Neuronal stem cell (in vitro differentiated cells): ENCODE results near the gene ALB.

Experiments
- DNase-seq: peaks from one replicate; pipeline ENCODE4 v3.0.0-alpha.2; 2013; ENCODE audit warnings: low spot score
- H2AFZ ChIP-seq: one replicate; pipeline ENCODE4 v1.6.1; 2013; ENCODE audit warnings: mild to moderate bottlenecking, low read length, inconsistent platforms
- H2AK5ac ChIP-seq: 2 replicates; pipeline ENCODE4 v1.6.1; 2013; ENCODE audit warnings: low read depth, mild to moderate bottlenecking, inconsistent platforms, low read length, moderate library complexity, mixed read lengths
- H2BK120ac ChIP-seq: 2 replicates; pipeline ENCODE4 v1.6.1; 2013; ENCODE audit warnings: low read depth, mild to moderate bottlenecking, inconsistent platforms, low read length, moderate library complexity, mixed read lengths
- H2BK12ac ChIP-seq: one replicate; pipeline ENCODE4 v1.6.1; 2013; ENCODE audit warnings: low read length, inconsistent platforms
- H2BK15ac ChIP-seq: 2 replicates; pipeline ENCODE4 v1.6.1; 2013; ENCODE audit warnings: mild to moderate bottlenecking, low read length, inconsistent platforms, mixed read lengths
- H2BK5ac ChIP-seq: one replicate; pipeline ENCODE4 v1.6.1; 2013; ENCODE audit warnings: inconsistent platforms, mild to moderate bottlenecking, low read length, moderate library complexity
- H3K14ac ChIP-seq: one replicate; pipeline ENCODE4 v1.6.1; 2013; ENCODE audit warnings: low read length, inconsistent platforms
- H3K18ac ChIP-seq: 2 replicates; pipeline ENCODE4 v1.6.1; 2013; ENCODE audit warnings: low read length, inconsistent platforms
- H3K23ac ChIP-seq: 2 replicates; pipeline ENCODE4 v1.6.1; 2013; ENCODE audit warnings: low read depth, mild to moderate bottlenecking, mixed read lengths, low read length, inconsistent platforms; ENCODE audit not compliant: poor library complexity
- H3K27ac ChIP-seq: replicated peaks from 3 replicates; pipeline ENCODE4 v1.5.1; 2013; ENCODE audit warnings: low read length, inconsistent platforms
- H3K27me3 ChIP-seq, 3 experiments: 2 replicates each; pipeline ENCODE4 v1.6.1; 2013; ENCODE audit warnings: low read length in 3 of 3, mild to moderate bottlenecking in 2 of 3, inconsistent platforms in 1 of 3, low read depth in 1 of 3, mixed read lengths in 1 of 3, moderate library complexity in 1 of 3; ENCODE audit not compliant: control insufficient read depth in 3 of 3, insufficient read depth in 3 of 3
- H3K36me3 ChIP-seq, 2 donors: replicated peaks in 1 of 2; 2 replicates each; pipeline ENCODE4 v1.6.1; 2013; ENCODE audit warnings: low read length in 2 of 2; ENCODE audit not compliant: control insufficient read depth in 2 of 2, insufficient read depth in 2 of 2
- H3K4ac ChIP-seq: 2 replicates; pipeline ENCODE4 v1.6.1; 2013; ENCODE audit warnings: inconsistent platforms, mild to moderate bottlenecking, low read length, moderate library complexity
- H3K4me1 ChIP-seq, 2 donors: 1 replicate in 1 of 2; 2 replicates in 1 of 2; pipeline ENCODE4 v1.6.1; 2013; ENCODE audit warnings: low read length in 2 of 2, low read depth in 1 of 2; ENCODE audit not compliant: control insufficient read depth in 2 of 2, insufficient read depth in 1 of 2
- H3K4me2 ChIP-seq: one replicate; pipeline ENCODE4 v1.6.1; 2013; ENCODE audit warnings: mild to moderate bottlenecking, low read length, inconsistent platforms; ENCODE audit not compliant: insufficient read depth, poor library complexity, severe bottlenecking
- H3K4me3 ChIP-seq, 2 donors: 2 replicates each; pipeline ENCODE4 v1.5.1; 2013; ENCODE audit warnings: low read length in 2 of 2, mild to moderate bottlenecking in 2 of 2, inconsistent platforms in 1 of 2, moderate library complexity in 1 of 2
- H3K79me1 ChIP-seq: one replicate; pipeline ENCODE4 v1.6.1; 2013; ENCODE audit warnings: low read depth, mild to moderate bottlenecking, inconsistent platforms, low read length, moderate library complexity
- H3K9ac ChIP-seq: one replicate; pipeline ENCODE4 v1.6.1; 2013; ENCODE audit warnings: mild to moderate bottlenecking, low read depth, low read length, inconsistent platforms; ENCODE audit not compliant: poor library complexity
- H3K9me3 ChIP-seq, 2 donors: replicated peaks in 1 of 2; 2 replicates each; pipeline versions ENCODE3 to v1.6.1; 2013; ENCODE audit warnings: low read length in 2 of 2, mild to moderate bottlenecking in 2 of 2, inconsistent platforms in 1 of 2, low read depth in 1 of 2, mixed read lengths in 1 of 2, moderate library complexity in 1 of 2; ENCODE audit not compliant: control insufficient read depth in 2 of 2, insufficient read depth in 1 of 2
- H4K8ac ChIP-seq: one replicate; pipeline ENCODE4 v1.6.1; 2013; ENCODE audit warnings: low read depth, mild to moderate bottlenecking, inconsistent platforms, low read length, moderate library complexity
- H4K91ac ChIP-seq: one replicate; pipeline ENCODE4 v1.6.1; 2013; ENCODE audit warnings: low read length, low read depth, mild to moderate bottlenecking, inconsistent platforms; ENCODE audit not compliant: poor library complexity
- WGBS, 2 donors: extraction: QIAGEN DNeasy Blood & Tissue Kit; methylation state at CpG; one replicate each; pipeline ENCODE4 v1.1.7; 2013; ENCODE audit warnings: missing lambda C conversion rate in 2 of 2, mixed read lengths in 1 of 2; ENCODE audit not compliant: insufficient read length in 2 of 2, insufficient replicate concordance in 1 of 2; ENCODE audit errors: extremely low coverage in 2 of 2; 5-methylcytosine and 5-hydroxymethylcytosine counted together

Gene ALB

DNA sequence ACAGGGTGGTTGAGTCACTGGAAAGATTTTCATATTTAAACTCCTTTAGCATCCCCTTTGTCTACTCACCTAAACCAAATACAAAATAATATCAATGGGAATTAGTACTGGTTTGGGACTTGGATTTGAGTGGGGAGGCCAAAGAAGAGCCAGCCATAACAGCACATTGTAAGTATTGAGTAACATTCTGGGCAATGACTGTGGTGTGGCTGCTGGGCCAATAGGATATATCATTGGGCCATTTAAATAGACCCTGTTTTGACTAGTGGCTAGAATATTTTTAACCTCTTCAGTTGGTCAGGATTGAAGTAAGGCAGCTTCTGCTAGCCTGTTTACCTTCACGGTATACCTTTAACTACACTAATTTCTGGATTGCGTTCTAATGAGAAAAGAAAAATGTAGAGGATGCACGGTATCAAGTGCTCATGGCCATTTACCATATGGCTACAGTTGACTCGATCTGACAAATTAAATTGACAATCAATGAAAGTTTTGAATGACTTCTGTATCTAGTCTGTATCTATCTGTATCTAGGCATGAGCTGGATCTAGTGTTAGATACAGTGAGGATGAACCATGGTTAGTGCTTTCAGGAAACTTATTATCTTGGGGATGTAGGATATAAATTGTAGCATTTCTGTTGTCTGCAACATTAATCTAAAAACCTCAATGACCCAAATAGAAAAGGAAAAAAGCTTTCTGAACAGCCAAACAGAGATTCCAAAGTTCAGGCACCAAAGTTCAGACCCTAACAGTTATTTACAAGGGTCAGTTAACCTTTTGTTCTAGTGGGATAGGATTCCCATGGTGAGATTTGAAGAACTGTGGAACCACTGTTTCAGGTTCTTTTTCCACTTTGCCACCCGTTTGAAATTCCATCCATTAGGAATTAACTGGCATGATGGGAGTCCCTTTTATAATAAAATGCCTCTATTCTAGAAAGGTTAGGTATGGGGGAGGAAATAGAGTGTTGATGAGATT lies 6.8 kb upstream of the ALB start:
- H3K27me3 ChIP-seq: no peaks in the 10 kb centered on the region
- H2BK12ac ChIP-seq: no peak overlapping the region
- no peak overlapping the region for H3K18ac ChIP-seq
- no peak overlapping the region for H3K4ac ChIP-seq
- no peak overlapping the region for H4K91ac ChIP-seq
- WGBS, 2 donors: no CpG with 5 or more reads among the region's 5 CpGs
- no peak overlapping the region for H2BK15ac ChIP-seq
- H2AK5ac ChIP-seq: no peak overlapping the region
- H2BK120ac ChIP-seq: no peak overlapping the region
- no peak overlapping the region for H2BK5ac ChIP-seq
- H4K8ac ChIP-seq: no peak overlapping the region
- no peaks in the 10 kb centered on the region for H3K36me3 ChIP-seq
- DNase-seq: peak; percentile 6
- no peak overlapping the region for H3K14ac ChIP-seq
- H3K4me2 ChIP-seq: no peak overlapping the region
- no peaks in the 10 kb centered on the region for H3K4me1 ChIP-seq
- H2AFZ ChIP-seq: no peak overlapping the region
- H3K4me3 ChIP-seq: no peak overlapping the region
- no peaks in the 10 kb centered on the region for H3K9me3 ChIP-seq
- no peak overlapping the region for H3K9ac ChIP-seq
- H3K27ac ChIP-seq: no peak overlapping the region
- H3K23ac ChIP-seq: no peak overlapping the region
- H3K79me1 ChIP-seq: no peaks in the 10 kb centered on the region

DNA sequence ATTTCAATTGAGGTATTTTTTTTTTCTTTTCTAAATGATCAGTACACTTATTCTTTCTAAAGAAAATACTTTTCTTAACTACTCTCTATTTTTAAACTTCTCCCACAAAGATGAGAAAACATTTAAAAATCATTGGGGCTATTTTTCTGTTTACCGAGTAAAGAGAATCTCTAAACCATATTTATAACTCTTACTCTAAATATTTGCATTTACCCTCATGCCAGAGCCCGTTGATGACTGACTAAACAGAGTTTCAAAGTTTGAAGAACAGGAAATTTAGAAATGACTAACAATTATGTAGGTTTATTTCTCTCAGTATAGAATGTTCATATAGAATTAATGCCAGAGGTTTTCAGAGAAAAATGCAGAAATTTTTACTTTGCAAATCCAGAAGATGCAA lies 2.7 kb upstream of the ALB start:
- no peak overlapping the region for H3K4me2 ChIP-seq
- no peaks in the 10 kb centered on the region for H3K27me3 ChIP-seq
- H2AK5ac ChIP-seq: no peak overlapping the region
- no peaks in the 10 kb centered on the region for H3K79me1 ChIP-seq
- H3K9me3 ChIP-seq: no peaks in the 10 kb centered on the region
- H4K91ac ChIP-seq: no peak overlapping the region
- no peak overlapping the region for H3K27ac ChIP-seq
- H3K14ac ChIP-seq: no peak overlapping the region
- H2BK15ac ChIP-seq: no peak overlapping the region
- H3K36me3 ChIP-seq: no peaks in the 10 kb centered on the region
- no peak for DNase-seq
- H2BK5ac ChIP-seq: no peak overlapping the region
- WGBS, 2 donors: no CpG with 5 or more reads among the region's 2 CpGs
- H3K18ac ChIP-seq: no peak overlapping the region
- H3K4ac ChIP-seq: no peak overlapping the region
- H2BK120ac ChIP-seq: no peak overlapping the region
- H2AFZ ChIP-seq: no peak overlapping the region
- no peak overlapping the region for H3K23ac ChIP-seq
- no peak overlapping the region for H2BK12ac ChIP-seq
- no peak overlapping the region for H4K8ac ChIP-seq
- H3K4me3 ChIP-seq: no peak overlapping the region
- H3K9ac ChIP-seq: no peak overlapping the region
- no peaks in the 10 kb centered on the region for H3K4me1 ChIP-seq

DNA sequence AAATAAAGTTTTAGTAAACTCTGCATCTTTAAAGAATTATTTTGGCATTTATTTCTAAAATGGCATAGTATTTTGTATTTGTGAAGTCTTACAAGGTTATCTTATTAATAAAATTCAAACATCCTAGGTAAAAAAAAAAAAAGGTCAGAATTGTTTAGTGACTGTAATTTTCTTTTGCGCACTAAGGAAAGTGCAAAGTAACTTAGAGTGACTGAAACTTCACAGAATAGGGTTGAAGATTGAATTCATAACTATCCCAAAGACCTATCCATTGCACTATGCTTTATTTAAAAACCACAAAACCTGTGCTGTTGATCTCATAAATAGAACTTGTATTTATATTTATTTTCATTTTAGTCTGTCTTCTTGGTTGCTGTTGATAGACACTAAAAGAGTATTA lies 370 bp downstream of the ALB start:
- H2AK5ac ChIP-seq: no peak overlapping the region

DNA sequence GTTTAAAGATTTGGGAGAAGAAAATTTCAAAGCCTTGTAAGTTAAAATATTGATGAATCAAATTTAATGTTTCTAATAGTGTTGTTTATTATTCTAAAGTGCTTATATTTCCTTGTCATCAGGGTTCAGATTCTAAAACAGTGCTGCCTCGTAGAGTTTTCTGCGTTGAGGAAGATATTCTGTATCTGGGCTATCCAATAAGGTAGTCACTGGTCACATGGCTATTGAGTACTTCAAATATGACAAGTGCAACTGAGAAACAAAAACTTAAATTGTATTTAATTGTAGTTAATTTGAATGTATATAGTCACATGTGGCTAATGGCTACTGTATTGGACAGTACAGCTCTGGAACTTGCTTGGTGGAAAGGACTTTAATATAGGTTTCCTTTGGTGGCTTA lies 1.1 kb downstream of the ALB start:
- H3K4ac ChIP-seq: no peak overlapping the region
- H3K4me1 ChIP-seq: no peaks in the 10 kb centered on the region
- no peaks in the 10 kb centered on the region for H3K36me3 ChIP-seq
- no peak overlapping the region for H2AFZ ChIP-seq
- no peak overlapping the region for H3K4me2 ChIP-seq
- H3K9ac ChIP-seq: no peak overlapping the region
- H2BK120ac ChIP-seq: no peak overlapping the region
- H3K9me3 ChIP-seq: no peaks in the 10 kb centered on the region
- no peak overlapping the region for H3K27ac ChIP-seq
- H4K8ac ChIP-seq: no peak overlapping the region
- no peak overlapping the region for H2BK5ac ChIP-seq
- H3K27me3 ChIP-seq: no peaks in the 10 kb centered on the region
- no peak overlapping the region for H3K18ac ChIP-seq
- WGBS, 2 donors: no CpG with 5 or more reads among the region's 2 CpGs
- H2AK5ac ChIP-seq: no peak overlapping the region
- H3K4me3 ChIP-seq: no peak overlapping the region
- H3K79me1 ChIP-seq: no peaks in the 10 kb centered on the region
- H2BK15ac ChIP-seq: no peak overlapping the region
- DNase-seq: no peak
- H4K91ac ChIP-seq: no peak overlapping the region
- no peak overlapping the region for H3K14ac ChIP-seq
- H2BK12ac ChIP-seq: no peak overlapping the region
- no peak overlapping the region for H3K23ac ChIP-seq

More for the DNA sequence above, 370 bp downstream of the ALB start:
- Histone ChIP-seq H2BK120ac (no peak overlapping the region), H3K27me3 (no peaks in the 10 kb centered on the region), H2BK12ac (no peak overlapping the region), H4K8ac (no peak overlapping the region), H2BK5ac (no peak overlapping the region), H3K4me1 (no peaks in the 10 kb centered on the region), H3K36me3 (no peaks in the 10 kb centered on the region), H3K27ac (no peak overlapping the region), H4K91ac (no peak overlapping the region), H2AFZ (no peak overlapping the region), H3K18ac (no peak overlapping the region), H3K23ac (no peak overlapping the region), H3K79me1 (no peaks in the 10 kb centered on the region), H3K4me2 (no peak overlapping the region), H3K9me3 (no peaks in the 10 kb centered on the region), H3K4me3 (no peak overlapping the region), H3K4ac (no peak overlapping the region), H3K9ac (no peak overlapping the region), H2BK15ac (no peak overlapping the region), H3K14ac (no peak overlapping the region)
- no peak for DNase-seq
- WGBS, 2 donors: no CpG with 5 or more reads among the region's 1 CpG
